H7 (cell line): Measurements from ENCODE around the gene MTHFD1L. TPM values are rescaled to one million over a fixed set of nuclear protein-coding genes. Genes with fewer than 3 reads are reported as not detected.
"Not testable (repeated sequence)": the region's sequence is repeated elsewhere in the genome, so short reads cannot be mapped to it uniquely, and the experiment has no call there.

Experiments used
- DNase-seq: peaks from one replicate; pipeline ENCODE4 v3.0.0; 2012
- H3K27me3 ChIP-seq: 2 replicates; pipeline ENCODE4 v1.6.0; 2011; ENCODE audit warnings: mild to moderate bottlenecking, low read length; ENCODE audit not compliant: control insufficient read depth, insufficient read depth
- H3K36me3 ChIP-seq: replicated peaks from 2 replicates; pipeline ENCODE4 v1.5.1; 2011; ENCODE audit warnings: low read length; ENCODE audit not compliant: control insufficient read depth, insufficient read depth
- H3K4me3 ChIP-seq: 2 replicates; pipeline ENCODE4 v1.5.1; 2011; ENCODE audit warnings: low read depth, mild to moderate bottlenecking, control low read depth, low read length, moderate library complexity; ENCODE audit not compliant: insufficient read depth
- total RNA-seq: library from RNA; depleted of rRNA; stranded (reverse); fragments of >200 nt; shearing (Covaris generic); gene quantifications from 2 replicates; pipeline ENCODE4 v1.2.3, GENCODE V29; 2014

Gene MTHFD1L
- total RNA-seq, 1 experiment from 2014 or later: 46.0 TPM

GRCh38 chr6:150855171-150855570 lies 10.3 kb upstream of the MTHFD1L start:
- not testable (repeated sequence) for H3K4me3 ChIP-seq, DNase-seq, H3K36me3 ChIP-seq, H3K27me3 ChIP-seq

GRCh38 chr6:150857062-150857944 lies 8.2 kb upstream of the MTHFD1L start:
- Histone ChIP-seq H3K36me3 (no peaks in the 10 kb centered on the region), H3K4me3 (no peak overlapping the region), H3K27me3 (no peaks in the 10 kb centered on the region)
- no peak for DNase-seq

- no peak for DNase-seq
- no peak overlapping the region for H3K4me3 ChIP-seq
- H3K27me3 ChIP-seq: no peaks in the 10 kb centered on the region
- H3K36me3 ChIP-seq: no peaks in the 10 kb centered on the region
These were observed 7.6 kb upstream of the MTHFD1L start for GRCh38 chr6:150857945-150858308.

GRCh38 chr6:150861448-150862168 lies 3.9 kb upstream of the MTHFD1L start:
- H3K36me3 ChIP-seq, H3K27me3 ChIP-seq, DNase-seq, H3K4me3 ChIP-seq: not testable (repeated sequence)

GRCh38 chr6:150863213-150863928 lies 2.1 kb upstream of the MTHFD1L start:
- Histone ChIP-seq H3K27me3 (no peaks in the 10 kb centered on the region), H3K36me3 (no peaks in the 10 kb centered on the region), H3K4me3 (no peak overlapping the region)
- DNase-seq: no peak

- peak overlapping the region; percentile 92 for H3K4me3 ChIP-seq
- no peak for DNase-seq
- no peaks in the 10 kb centered on the region for H3K27me3 ChIP-seq
- no peaks in the 10 kb centered on the region for H3K36me3 ChIP-seq
These were observed 478 bp upstream of the MTHFD1L start for GRCh38 chr6:150865043-150865405.

GRCh38 chr6:150866147-150866990 lies 867 bp downstream of the MTHFD1L start:
- no peaks in the 10 kb centered on the region for H3K27me3 ChIP-seq
- H3K4me3 ChIP-seq: peak overlapping the region; percentile 92
- H3K36me3 ChIP-seq: no peaks in the 10 kb centered on the region
- DNase-seq: peak; percentile 97

GRCh38 chr6:150866991-150867501 lies 1.5 kb downstream of the MTHFD1L start:
- Histone ChIP-seq H3K27me3 (no peaks in the 10 kb centered on the region), H3K36me3 (no peaks in the 10 kb centered on the region), H3K4me3 (peak overlapping the region; percentile 92)
- no peak for DNase-seq

- no peaks in the 10 kb centered on the region for H3K36me3 ChIP-seq
- H3K4me3 ChIP-seq: no peak overlapping the region
- H3K27me3 ChIP-seq: no peaks in the 10 kb centered on the region
- DNase-seq: no peak
These were observed 3.3 kb downstream of the MTHFD1L start for GRCh38 chr6:150868759-150869158.

- Histone ChIP-seq H3K4me3 (no peak overlapping the region), H3K36me3 (peaks cover 1% of the 10 kb centered on the region; the same call in 1 of the 2 replicates), H3K27me3 (no peaks in the 10 kb centered on the region)
- no peak for DNase-seq
These were observed 8.7 kb downstream of the MTHFD1L start for GRCh38 chr6:150874179-150874578.

- no peak overlapping the region for H3K4me3 ChIP-seq
- no peaks in the 10 kb centered on the region for H3K27me3 ChIP-seq
- peaks cover 1% of the 10 kb centered on the region; the same call in 1 of the 2 replicates for H3K36me3 ChIP-seq
- DNase-seq: no peak
These were observed 10.3 kb downstream of the MTHFD1L start for GRCh38 chr6:150875841-150876240.

- Histone ChIP-seq H3K27me3 (no peaks in the 10 kb centered on the region), H3K36me3 (peaks cover 1% of the 10 kb centered on the region; the same call in 1 of the 2 replicates), H3K4me3 (no peak overlapping the region)
- no peak for DNase-seq
These were observed 11.1 kb downstream of the MTHFD1L start for GRCh38 chr6:150876598-150876997.

- H3K27me3 ChIP-seq: no peaks in the 10 kb centered on the region
- no peak overlapping the region for H3K4me3 ChIP-seq
- peaks cover 1% of the 10 kb centered on the region; the same call in 1 of the 2 replicates for H3K36me3 ChIP-seq
- no peak for DNase-seq
These were observed 12.4 kb downstream of the MTHFD1L start for GRCh38 chr6:150877928-150878327.
